WI38 (cell line): ENCODE measurements around the gene SLC7A7.

Experiments used
- H3K4me3 ChIP-seq: 2 replicates; pipeline ENCODE4 v1.5.1; 2011; ENCODE audit warnings: low read depth, mild to moderate bottlenecking, control low read depth, low read length
- TF ChIP-seq, protein P1 (sequence below): IDR thresholded peaks from 2 replicates; pipeline ENCODE4 v1.5.1; 2012; ENCODE audit warnings: low read depth, mild to moderate bottlenecking, control low read depth, low read length

SLC7A7 gene

GRCh38 chr14:22845821-22846625, 30.8 kb upstream of the SLC7A7 start:
- TF ChIP-seq, protein P1, sequence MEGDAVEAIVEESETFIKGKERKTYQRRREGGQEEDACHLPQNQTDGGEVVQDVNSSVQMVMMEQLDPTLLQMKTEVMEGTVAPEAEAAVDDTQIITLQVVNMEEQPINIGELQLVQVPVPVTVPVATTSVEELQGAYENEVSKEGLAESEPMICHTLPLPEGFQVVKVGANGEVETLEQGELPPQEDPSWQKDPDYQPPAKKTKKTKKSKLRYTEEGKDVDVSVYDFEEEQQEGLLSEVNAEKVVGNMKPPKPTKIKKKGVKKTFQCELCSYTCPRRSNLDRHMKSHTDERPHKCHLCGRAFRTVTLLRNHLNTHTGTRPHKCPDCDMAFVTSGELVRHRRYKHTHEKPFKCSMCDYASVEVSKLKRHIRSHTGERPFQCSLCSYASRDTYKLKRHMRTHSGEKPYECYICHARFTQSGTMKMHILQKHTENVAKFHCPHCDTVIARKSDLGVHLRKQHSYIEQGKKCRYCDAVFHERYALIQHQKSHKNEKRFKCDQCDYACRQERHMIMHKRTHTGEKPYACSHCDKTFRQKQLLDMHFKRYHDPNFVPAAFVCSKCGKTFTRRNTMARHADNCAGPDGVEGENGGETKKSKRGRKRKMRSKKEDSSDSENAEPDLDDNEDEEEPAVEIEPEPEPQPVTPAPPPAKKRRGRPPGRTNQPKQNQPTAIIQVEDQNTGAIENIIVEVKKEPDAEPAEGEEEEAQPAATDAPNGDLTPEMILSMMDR, result no peak
- H3K4me3 ChIP-seq, result no peak overlapping the region

DNA sequence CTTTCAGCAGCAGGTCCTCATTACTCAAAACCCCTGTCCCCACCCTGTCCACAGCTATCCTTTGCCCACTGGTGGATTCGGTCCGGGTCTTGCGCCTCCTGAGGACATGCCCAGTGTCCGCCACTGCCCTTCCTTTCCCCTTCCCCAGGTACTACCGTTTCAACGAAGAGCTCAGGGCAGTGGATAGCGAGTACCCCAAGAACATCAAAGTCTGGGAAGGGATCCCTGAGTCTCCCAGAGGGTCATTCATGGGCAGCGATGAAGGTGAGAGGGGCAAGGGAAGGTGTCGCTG, 29.8 kb upstream of the SLC7A7 start:
- TF ChIP-seq, protein P1, result no peak

DNA sequence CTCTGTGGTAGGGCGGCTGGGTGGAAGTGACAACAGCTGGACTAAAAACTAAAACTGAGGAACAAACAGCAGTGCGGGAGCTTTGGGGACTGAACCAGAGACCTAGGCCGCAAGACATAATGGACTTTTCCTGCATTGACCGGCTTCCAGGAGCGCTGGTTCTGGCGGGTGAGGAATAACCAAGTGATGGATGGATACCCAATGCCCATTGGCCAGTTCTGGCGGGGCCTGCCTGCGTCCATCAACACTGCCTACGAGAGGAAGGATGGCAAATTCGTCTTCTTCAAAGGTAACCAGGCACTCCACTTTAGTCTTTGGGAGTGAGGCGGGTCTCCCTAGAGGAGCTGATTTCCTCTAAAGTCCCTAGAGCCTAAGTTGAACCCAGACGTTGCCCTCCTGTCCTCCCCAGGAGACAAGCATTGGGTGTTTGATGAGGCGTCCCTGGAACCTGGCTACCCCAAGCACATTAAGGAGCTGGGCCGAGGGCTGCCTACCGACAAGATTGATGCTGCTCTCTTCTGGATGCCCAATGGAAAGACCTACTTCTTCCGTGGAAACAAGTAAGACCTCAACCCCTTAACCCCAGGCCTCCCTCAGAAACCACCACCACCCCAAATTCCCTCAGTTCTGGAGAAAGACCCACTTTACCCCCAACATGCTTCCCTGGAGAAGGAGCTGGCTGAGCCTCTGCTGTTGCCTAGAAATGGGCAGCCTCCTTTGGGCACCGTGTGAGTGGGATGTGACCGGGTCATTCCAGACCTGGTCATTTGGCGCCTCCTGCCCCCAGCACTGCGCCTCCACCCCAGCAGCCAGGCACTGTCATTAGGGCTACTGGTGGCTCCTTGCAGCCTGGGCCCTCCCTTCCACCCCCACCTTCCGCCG, 29.2 kb upstream of the SLC7A7 start:
- H3K4me3 ChIP-seq, result no peak overlapping the region
- TF ChIP-seq, protein P1, result no peak

More for the DNA sequence above, 29.8 kb upstream of the SLC7A7 start:
- no peak overlapping the region for H3K4me3 ChIP-seq

DNA sequence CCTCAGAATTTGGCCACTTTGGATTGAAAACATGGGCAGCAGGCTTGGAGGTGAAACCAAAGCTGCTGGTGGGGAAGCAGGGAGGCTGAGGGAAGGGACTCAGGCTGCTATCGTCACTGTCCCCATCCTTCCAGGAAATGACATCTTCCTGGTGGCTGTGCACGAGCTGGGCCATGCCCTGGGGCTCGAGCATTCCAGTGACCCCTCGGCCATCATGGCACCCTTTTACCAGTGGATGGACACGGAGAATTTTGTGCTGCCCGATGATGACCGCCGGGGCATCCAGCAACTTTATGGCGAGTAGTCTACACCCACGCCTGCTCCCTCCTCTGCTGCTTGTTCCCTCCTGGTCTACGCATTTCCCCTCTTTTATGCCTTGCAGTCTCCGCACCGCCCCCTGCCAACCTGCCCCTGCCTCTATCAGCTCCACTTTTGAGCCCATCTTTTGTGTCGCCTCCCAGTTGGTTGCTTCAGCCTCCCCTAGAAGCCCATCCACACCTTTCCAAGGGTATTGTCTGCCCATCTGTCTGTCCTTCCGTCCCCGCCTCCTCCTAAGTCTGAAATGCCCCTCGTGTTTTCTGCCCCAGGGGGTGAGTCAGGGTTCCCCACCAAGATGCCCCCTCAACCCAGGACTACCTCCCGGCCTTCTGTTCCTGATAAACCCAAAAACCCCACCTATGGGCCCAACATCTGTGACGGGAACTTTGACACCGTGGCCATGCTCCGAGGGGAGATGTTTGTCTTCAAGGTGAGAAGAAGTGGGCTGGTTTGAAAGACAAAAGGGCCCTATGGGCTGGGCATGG, 28.1 kb upstream of the SLC7A7 start:
- H3K4me3 ChIP-seq, result no peak overlapping the region
- TF ChIP-seq, protein P1, result no peak

GRCh38 chr14:22842211-22843122, 27.2 kb upstream of the SLC7A7 start:
- no peak overlapping the region for H3K4me3 ChIP-seq
- TF ChIP-seq, protein P1, result no peak

DNA sequence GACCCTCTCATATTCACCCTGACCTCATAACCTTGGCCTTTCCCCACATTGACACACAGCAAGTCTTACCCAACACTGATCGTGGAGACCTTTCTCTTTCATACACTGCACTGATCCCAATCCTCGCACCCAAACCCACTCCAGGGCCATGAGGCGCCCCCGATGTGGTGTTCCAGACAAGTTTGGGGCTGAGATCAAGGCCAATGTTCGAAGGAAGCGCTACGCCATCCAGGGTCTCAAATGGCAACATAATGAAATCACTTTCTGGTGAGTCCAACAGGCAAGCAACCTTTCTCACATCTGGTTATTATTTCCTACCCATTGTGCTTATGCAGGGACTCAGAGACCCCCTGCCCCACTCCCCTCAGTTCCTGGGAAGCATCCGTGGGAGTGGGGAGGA, 26.5 kb upstream of the SLC7A7 start:
- H3K4me3 ChIP-seq, result no peak overlapping the region
- TF ChIP-seq, protein P1, result no peak
